Activated B cell treated with CpG ODN at 0.5 μM for 24 hours (primary cell): ENCODE data around the gene ATG101. TPM values are rescaled to one million over a fixed set of nuclear protein-coding genes. Genes with fewer than 3 reads are reported as not detected.

Experiments used
- ATAC-seq: fragments of 200-7000 bp; cut with Tn5 transposase; one replicate; pipeline ENCODE4 v1.10.0; 2021; ENCODE audit warnings: low read depth, mild to moderate bottlenecking, moderate library complexity
- CTCF ChIA-PET: fragments of 350-600 bp; sonication (Branson Sonifier 250); formaldehyde crosslinking; loops from one replicate; lab custom pipeline; 2021; ENCODE audit warnings: antibody characterized with exemption; lab: Charles Lee
- POLR2A ChIA-PET: fragments of 350-600 bp; sonication (Branson Sonifier 250); formaldehyde crosslinking; loops from one replicate; lab custom pipeline; 2021; ENCODE audit warnings: antibody characterized with exemption; lab: Charles Lee
- DNase-seq: peaks from one replicate; pipeline ENCODE4 v3.0.0; 2022
- H3K27ac Mint-ChIP-seq: one replicate; pipeline ENCODE4 v1.8.0; 2020; ENCODE audit warnings: mixed read lengths
- H3K27me3 Mint-ChIP-seq: one replicate; pipeline ENCODE4 v1.8.0; 2021; ENCODE audit warnings: mixed read lengths
- H3K36me3 Mint-ChIP-seq: one replicate; pipeline ENCODE4 v1.8.0; 2021; ENCODE audit warnings: low read depth, mixed read lengths
- H3K4me1 Mint-ChIP-seq: one replicate; pipeline ENCODE4 v1.8.0; 2021; ENCODE audit warnings: mixed read lengths
- H3K4me3 Mint-ChIP-seq: one replicate; pipeline ENCODE4 v1.8.0; 2020; ENCODE audit warnings: mild to moderate bottlenecking, mixed read lengths
- H3K9me3 Mint-ChIP-seq: one replicate; pipeline ENCODE4 v1.8.0; 2020; ENCODE audit warnings: mixed read lengths
- intact Hi-C: fragments of 100-400 bp; cut with micrococcal nuclease; formaldehyde crosslinking; loops from one replicate; pipeline ENCODE4 v1.15.1; 2024
- total RNA-seq: library from RNA; stranded (reverse); gene quantifications from 2 replicates; pipeline ENCODE4 v1.2.3, GENCODE V29; 2022
- TF ChIP-seq, protein P1 (sequence below): fragments of 200-600 bp; IDR thresholded peaks from one replicate; pipeline ENCODE4 v1.8.0; 2022; ENCODE audit warnings: antibody characterized with exemption, mild to moderate bottlenecking

ATG101 gene
- total RNA-seq, 1 donor from 2014 or later: 25.6 TPM

DNA sequence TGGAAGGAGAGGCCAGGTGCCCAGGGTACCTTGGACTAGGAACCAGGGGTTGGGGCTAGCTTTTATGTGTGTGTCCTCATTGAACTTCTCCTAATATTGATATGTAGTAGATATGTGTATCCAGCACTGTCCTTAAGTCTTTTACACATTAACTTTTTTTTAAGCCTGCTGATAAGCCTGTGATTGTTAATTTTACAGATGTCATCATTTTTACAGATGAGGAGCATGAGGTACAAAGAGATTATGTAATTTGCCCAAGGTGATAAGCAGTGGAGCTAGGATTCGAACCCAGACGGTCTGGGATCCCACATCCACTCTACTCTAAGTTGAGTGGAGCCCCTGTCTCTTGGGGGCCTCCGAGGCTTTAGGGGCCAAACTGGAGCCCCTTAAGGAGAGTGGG is 28.7 kb upstream of the ATG101 start:
- Mint-ChIP-seq H3K4me1 (peaks cover 72% of the 10 kb centered on the region), H3K27ac (no peak overlapping the region), H3K27me3 (no peaks in the 10 kb centered on the region), H3K36me3 (peaks cover 17% of the 10 kb centered on the region), H3K9me3 (no peaks in the 10 kb centered on the region), H3K4me3 (no peak overlapping the region)
- ATAC-seq (no peak), DNase-seq (no peak)
- ChIA-PET CTCF (interaction anchor here (1.0 to 2.3 kb wide), 4 partner anchors 10 to 41 kb away, joined by 4 to 14 read pairs (median 4); partner anchors contain the start of gene NR4A1), POLR2A (interaction anchor here (1.9 to 6.6 kb wide), 3 partner anchors 8 to 29 kb away, joined by 6 to 94 read pairs (median 9); partner anchors contain the start of genes ATG101 and NR4A1)
- intact Hi-C loops: no loop called here
- TF ChIP-seq, protein P1, sequence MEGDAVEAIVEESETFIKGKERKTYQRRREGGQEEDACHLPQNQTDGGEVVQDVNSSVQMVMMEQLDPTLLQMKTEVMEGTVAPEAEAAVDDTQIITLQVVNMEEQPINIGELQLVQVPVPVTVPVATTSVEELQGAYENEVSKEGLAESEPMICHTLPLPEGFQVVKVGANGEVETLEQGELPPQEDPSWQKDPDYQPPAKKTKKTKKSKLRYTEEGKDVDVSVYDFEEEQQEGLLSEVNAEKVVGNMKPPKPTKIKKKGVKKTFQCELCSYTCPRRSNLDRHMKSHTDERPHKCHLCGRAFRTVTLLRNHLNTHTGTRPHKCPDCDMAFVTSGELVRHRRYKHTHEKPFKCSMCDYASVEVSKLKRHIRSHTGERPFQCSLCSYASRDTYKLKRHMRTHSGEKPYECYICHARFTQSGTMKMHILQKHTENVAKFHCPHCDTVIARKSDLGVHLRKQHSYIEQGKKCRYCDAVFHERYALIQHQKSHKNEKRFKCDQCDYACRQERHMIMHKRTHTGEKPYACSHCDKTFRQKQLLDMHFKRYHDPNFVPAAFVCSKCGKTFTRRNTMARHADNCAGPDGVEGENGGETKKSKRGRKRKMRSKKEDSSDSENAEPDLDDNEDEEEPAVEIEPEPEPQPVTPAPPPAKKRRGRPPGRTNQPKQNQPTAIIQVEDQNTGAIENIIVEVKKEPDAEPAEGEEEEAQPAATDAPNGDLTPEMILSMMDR: no peak

- peaks cover 71% of the 10 kb centered on the region for H3K4me1 Mint-ChIP-seq
- POLR2A ChIA-PET: interaction anchor here (1.1 to 6.6 kb wide), 4 partner anchors 9 to 28 kb away, joined by 3 to 94 read pairs (median 8); partner anchors contain the start of genes ATG101 and NR4A1
These were observed 28.1 kb upstream of the ATG101 start for GRCh38 chr12:52041695-52042123.

GRCh38 chr12:52042706-52043385 is 26.9 kb upstream of the ATG101 start:
- Mint-ChIP-seq H3K9me3 (no peaks in the 10 kb centered on the region), H3K27ac (peak overlapping the region; percentile 50), H3K36me3 (peaks cover 17% of the 10 kb centered on the region), H3K27me3 (no peaks in the 10 kb centered on the region), H3K4me1 (peaks cover 69% of the 10 kb centered on the region), H3K4me3 (no peak overlapping the region)
- ATAC-seq (no peak), DNase-seq (no peak)
- TF ChIP-seq, protein P1: no peak
- POLR2A ChIA-PET: interaction anchor here (0.6 to 6.6 kb wide), 4 partner anchors 8 to 1416 kb away, joined by 3 to 94 read pairs (median 4); partner anchors contain the start of gene NR4A1
- CTCF ChIA-PET: interaction anchor here (1.6 to 2.3 kb wide), 3 partner anchors 8 to 18 kb away, joined by 5 to 14 read pairs (median 6); partner anchors contain the start of gene NR4A1
- intact Hi-C loops: loop anchor here (1.0 kb wide), 1 partner anchor 7 kb away; no protein-coding TSS in a partner anchor

More at GRCh38 chr12:52041695-52042123, 28.1 kb upstream of the ATG101 start:
- peak overlapping the region; percentile 74 for H3K27ac Mint-ChIP-seq
- DNase-seq (peak; percentile 49), ATAC-seq (peak; percentile 65)
- intact Hi-C loops: loop anchor here (1.0 kb wide), 1 partner anchor 9 kb away; no protein-coding TSS in a partner anchor
- CTCF ChIA-PET: interaction anchor here (1.1 to 2.3 kb wide), 3 partner anchors 9 to 77 kb away, joined by 4 to 14 read pairs (median 5); partner anchors contain the start of gene NR4A1
- H3K27me3 Mint-ChIP-seq: no peaks in the 10 kb centered on the region
- peak overlapping the region; percentile 73 for H3K4me3 Mint-ChIP-seq
- H3K36me3 Mint-ChIP-seq: peaks cover 17% of the 10 kb centered on the region
- H3K9me3 Mint-ChIP-seq: no peaks in the 10 kb centered on the region
- TF ChIP-seq, protein P1: no peak

GRCh38 chr12:52043386-52044212 is 26.2 kb upstream of the ATG101 start:
- no peaks in the 10 kb centered on the region for H3K9me3 Mint-ChIP-seq
- no peak for ATAC-seq
- CTCF ChIA-PET: interaction anchor here (1.2 to 1.8 kb wide), 4 partner anchors 11 to 73 kb away, joined by 3 to 6 read pairs (median 4); no protein-coding TSS in a partner anchor
- TF ChIP-seq, protein P1: no peak
- H3K4me1 Mint-ChIP-seq: peaks cover 62% of the 10 kb centered on the region
- no peak for DNase-seq
- no peak overlapping the region for H3K4me3 Mint-ChIP-seq
- peaks cover 17% of the 10 kb centered on the region for H3K36me3 Mint-ChIP-seq
- no peak overlapping the region for H3K27ac Mint-ChIP-seq
- POLR2A ChIA-PET: interaction anchor here (0.7 kb wide), 1 partner anchor 11 kb away, joined by 3 read pairs; no protein-coding TSS in a partner anchor
- H3K27me3 Mint-ChIP-seq: no peaks in the 10 kb centered on the region
- intact Hi-C loops: no loop called here
